WERI-Rb-1 (cell line): Measurements from ENCODE around the gene ACADVL.
A peak's percentile ranks its signal among the peaks of the same experiment; 100 is the strongest.

Experiments used
- DNase-seq: peaks from one replicate; pipeline ENCODE4 v3.0.0-alpha.2; 2020
- H3K27ac ChIP-seq: fragments of 250-450 bp; sonication (Bioruptor Pico); 2 replicates; pipeline ENCODE4 v1.5.1; 2020; ENCODE audit warnings: mild to moderate bottlenecking, moderate library complexity
- H3K27me3 ChIP-seq: fragments of 250-450 bp; sonication (Bioruptor Pico); 2 replicates; pipeline ENCODE4 v1.5.1; 2021; ENCODE audit warnings: mild to moderate bottlenecking, low read depth, moderate library complexity; ENCODE audit not compliant: insufficient read depth, severe bottlenecking
- H3K36me3 ChIP-seq: fragments of 250-450 bp; sonication (Bioruptor Pico); 2 replicates; pipeline ENCODE4 v1.5.1; 2020; ENCODE audit warnings: mild to moderate bottlenecking, moderate library complexity
- H3K4me3 ChIP-seq: 2 replicates; pipeline ENCODE4 v1.5.1; 2011; ENCODE audit warnings: low read depth, mild to moderate bottlenecking, control low read depth, low read length
- H3K9me3 ChIP-seq: fragments of 250-450 bp; sonication (Bioruptor Pico); 2 replicates; pipeline ENCODE4 v1.5.1; 2021; ENCODE audit warnings: mild to moderate bottlenecking, moderate library complexity; ENCODE audit not compliant: severe bottlenecking
- CTCF ChIP-seq: IDR thresholded peaks from 2 replicates; pipeline ENCODE4 v1.5.1; 2011; ENCODE audit warnings: low read depth, mild to moderate bottlenecking, control low read depth, inconsistent platforms, low read length

ACADVL gene

GRCh38 chr17:7196651-7197401 is 22.9 kb upstream of the ACADVL start:
- Histone ChIP-seq H3K27ac (peak overlapping the region; percentile 28), H3K36me3 (peaks cover 99% of the 10 kb centered on the region), H3K27me3 (no peaks in the 10 kb centered on the region), H3K4me3 (no peak overlapping the region), H3K9me3 (no peaks in the 10 kb centered on the region)
- no peak for DNase-seq
- no peak for TF ChIP-seq CTCF

DNA sequence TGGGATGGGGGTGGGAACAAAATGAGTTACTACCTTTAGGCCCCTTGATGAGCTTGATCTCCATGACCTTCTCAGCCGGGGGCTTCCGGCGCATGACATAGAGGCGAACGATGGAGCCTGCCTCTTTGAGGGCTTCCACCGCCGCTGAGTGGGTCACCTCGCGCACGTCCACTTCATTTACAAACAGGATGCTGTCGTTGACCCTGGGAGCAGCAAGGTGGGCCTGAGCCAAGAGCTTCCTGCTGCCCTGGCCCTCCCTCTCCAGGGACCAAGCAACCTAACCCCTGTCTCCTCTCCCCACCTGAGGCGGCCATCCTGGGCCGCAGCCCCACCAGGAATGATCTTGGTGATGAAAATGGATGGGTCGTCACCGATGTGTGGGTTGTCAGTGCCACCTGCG is 16.3 kb upstream of the ACADVL start:
- H3K36me3 ChIP-seq: peaks cover 74% of the 10 kb centered on the region
- no peak overlapping the region for H3K4me3 ChIP-seq
- TF ChIP-seq CTCF: no peak
- DNase-seq: no peak
- H3K27ac ChIP-seq: peak overlapping the region; percentile 91
- H3K9me3 ChIP-seq: no peaks in the 10 kb centered on the region
- no peaks in the 10 kb centered on the region for H3K27me3 ChIP-seq

- no peaks in the 10 kb centered on the region for H3K27me3 ChIP-seq
- peak; percentile 94 for DNase-seq
- H3K4me3 ChIP-seq: peak overlapping the region; percentile 25
- H3K36me3 ChIP-seq: peaks cover 65% of the 10 kb centered on the region
- H3K27ac ChIP-seq: peak overlapping the region; percentile 91
- no peaks in the 10 kb centered on the region for H3K9me3 ChIP-seq
- TF ChIP-seq CTCF: no peak
Measured at GRCh38 chr17:7204336-7204735, 15.4 kb upstream of the ACADVL start.

DNA sequence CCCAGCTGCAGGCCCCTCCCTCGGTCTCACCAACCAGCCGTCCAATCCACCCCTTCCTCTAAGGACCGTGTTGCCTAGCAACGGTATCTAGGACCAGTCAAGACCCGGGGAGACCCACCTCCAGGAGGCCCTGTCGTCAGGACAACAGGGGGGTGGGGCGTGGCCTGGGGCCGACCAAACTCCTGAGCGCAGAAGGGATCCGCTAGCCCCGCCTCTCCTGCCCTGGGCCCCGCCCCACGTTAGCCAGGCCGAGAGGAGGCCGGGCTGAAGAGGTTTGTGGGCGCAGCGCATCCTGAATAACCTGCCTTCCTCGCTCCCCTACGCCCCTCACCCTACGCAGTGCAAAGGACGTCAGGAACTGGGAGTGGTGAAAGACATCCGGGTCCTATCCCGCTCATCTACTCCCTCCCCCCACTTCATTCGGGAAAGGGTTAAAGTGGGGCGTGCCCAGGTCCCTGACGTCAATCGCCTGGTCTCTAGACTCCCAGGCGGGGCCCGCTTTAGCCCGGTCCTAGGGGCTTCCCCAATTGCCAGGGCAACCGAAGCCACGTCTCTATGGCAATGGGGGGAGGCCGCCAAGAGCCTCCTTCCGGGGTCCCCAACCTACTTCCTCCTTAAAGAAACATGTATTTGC is 14.8 kb upstream of the ACADVL start:
- no peak for TF ChIP-seq CTCF
- DNase-seq: peak; percentile 97
- Histone ChIP-seq H3K27ac (peak overlapping the region; percentile 91), H3K9me3 (no peaks in the 10 kb centered on the region), H3K4me3 (peak overlapping the region; percentile 25), H3K27me3 (no peaks in the 10 kb centered on the region), H3K36me3 (peaks cover 60% of the 10 kb centered on the region)

DNA sequence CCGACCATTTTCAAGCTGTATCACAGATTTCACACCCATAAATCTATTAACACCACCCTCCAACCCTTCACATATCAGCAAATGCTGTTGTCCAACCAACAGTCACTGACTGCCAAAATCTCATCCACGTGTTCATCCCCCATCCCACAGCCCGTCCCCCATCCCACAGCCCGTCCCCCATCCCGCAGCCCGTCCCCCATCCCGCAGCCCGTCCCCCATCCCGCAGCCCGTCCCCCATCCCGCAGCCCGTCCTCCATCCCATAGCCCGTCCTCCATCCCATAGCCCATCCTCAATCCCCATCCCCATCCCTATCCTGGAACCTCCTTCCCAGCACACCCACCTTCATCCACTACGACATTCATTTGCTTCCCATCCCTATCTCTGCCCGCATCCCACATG is 14.2 kb upstream of the ACADVL start:
- peak overlapping the region; percentile 25 for H3K4me3 ChIP-seq
- H3K9me3 ChIP-seq: no peaks in the 10 kb centered on the region
- H3K27ac ChIP-seq: peak overlapping the region; percentile 91
- no peak for DNase-seq
- no peaks in the 10 kb centered on the region for H3K27me3 ChIP-seq
- TF ChIP-seq CTCF: no peak
- H3K36me3 ChIP-seq: peaks cover 54% of the 10 kb centered on the region
